Tibial nerve (tissue), 4 donors: ENCODE measurements around the gene RAI14. TPM values are rescaled to one million over a fixed set of nuclear protein-coding genes. Genes with fewer than 3 reads are reported as not detected.

Experiments
- DNase-seq, 2 donors: peaks; one replicate each; pipeline ENCODE4 v3.0.0-alpha.2; 2019; ENCODE audit warnings: low spot score in 2 of 2
- H3K27ac ChIP-seq, 4 donors: fragments of 200-600 bp; sonication (generic) in 3 of 4; one replicate each; pipeline ENCODE4 v1.5.1; 2017 to 2019; ENCODE audit warnings: mild to moderate bottlenecking in 1 of 4
- H3K27me3 ChIP-seq, 2 donors: fragments of 200-600 bp; sonication (generic) in 1 of 2; one replicate each; pipeline versions ENCODE4 v1.5.1 to v1.6.0; 2017 to 2019
- H3K36me3 ChIP-seq, 3 donors: fragments of 200-600 bp; sonication (generic); one replicate each; pipeline ENCODE4 v1.5.1; 2018 to 2019
- H3K4me1 ChIP-seq, 4 donors: fragments of 200-600 bp; sonication (generic) in 3 of 4; one replicate each; pipeline ENCODE4 v1.5.1; 2017 to 2019
- H3K4me3 ChIP-seq, 4 donors: fragments of 200-600 bp; sonication (generic) in 3 of 4; one replicate each; pipeline ENCODE4 v1.5.1; 2017 to 2019; ENCODE audit warnings: mild to moderate bottlenecking in 1 of 4, moderate library complexity in 1 of 4
- H3K9me3 ChIP-seq, 4 donors: fragments of 200-600 bp; sonication (generic) in 3 of 4; one replicate each; pipeline ENCODE4 v1.5.1; 2017 to 2019
- EP300 ChIP-seq, 2 donors: sonication (generic); formaldehyde crosslinking; IDR thresholded peaks; one replicate each; pipeline ENCODE4 v1.6.1; 2017; ENCODE audit warnings: antibody characterized with exemption in 2 of 2, mild to moderate bottlenecking in 1 of 2
- POLR2A ChIP-seq, 2 donors: fragments of 450-650 bp; IDR thresholded peaks; one replicate each; pipeline ENCODE4 v1.6.1; 2017; ENCODE audit warnings: antibody characterized with exemption in 2 of 2, mild to moderate bottlenecking in 2 of 2, moderate library complexity in 2 of 2
- WGBS, 2 donors: methylation state at CpG; one replicate each; pipeline ENCODE4 v1.1.5; 2018; 5-methylcytosine and 5-hydroxymethylcytosine counted together
- total RNA-seq, 4 donors: library from RNA; depleted of rRNA; stranded (reverse); fragments of >200 nt; gene quantifications; one replicate each; pipeline ENCODE4 v1.1.0, GENCODE V29; 2016
- TF ChIP-seq, protein P1 (sequence below), 5 experiments: fragments of 200-600 bp in 3 of 5; fragments of 450-650 bp in 2 of 5; sonication (generic) in 3 of 5; IDR thresholded peaks; one replicate each; pipeline ENCODE4 v1.5.1; 2016 to 2019; ENCODE audit warnings: antibody characterized with exemption in 5 of 5, mild to moderate bottlenecking in 3 of 5, moderate library complexity in 2 of 5

Gene RAI14
- total RNA-seq, 4 donors from 2014 or later: 42.8 to 72.2 (median 68.0) TPM

DNA sequence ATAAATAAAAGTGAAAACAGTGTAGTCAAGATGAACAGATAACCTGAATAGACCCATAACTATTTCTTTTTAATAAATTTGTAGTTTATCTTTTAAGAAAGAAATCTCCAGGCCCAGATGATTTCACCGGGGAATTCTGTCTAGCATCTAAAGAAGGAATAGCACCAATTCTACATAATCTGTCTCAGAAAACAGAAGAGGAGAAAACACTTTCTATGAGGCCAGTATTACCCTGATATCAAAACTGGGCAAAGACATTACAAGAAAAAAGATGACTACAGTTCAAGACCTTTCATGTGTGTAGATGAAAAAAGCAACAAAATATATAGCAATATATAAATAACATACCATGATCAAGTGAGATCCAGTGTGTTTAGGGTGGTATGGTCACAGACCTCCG is 214.3 kb downstream of the RAI14 start:
- no peak overlapping the region for H3K27ac ChIP-seq
- H3K9me3 ChIP-seq: no peaks in the 10 kb centered on the region
- no peak overlapping the region for H3K4me3 ChIP-seq
- no peaks in the 10 kb centered on the region for H3K27me3 ChIP-seq
- no peaks in the 10 kb centered on the region for H3K36me3 ChIP-seq
- H3K4me1 ChIP-seq: peaks cover 0 to 15% (median 0%) of the 10 kb centered on the region in 4 donors
- TF ChIP-seq EP300 (IDR thresholded peaks at IDR 0.05) (no peak), POLR2A (IDR thresholded peaks at IDR 0.05) (no peak)
- TF ChIP-seq, protein P1, sequence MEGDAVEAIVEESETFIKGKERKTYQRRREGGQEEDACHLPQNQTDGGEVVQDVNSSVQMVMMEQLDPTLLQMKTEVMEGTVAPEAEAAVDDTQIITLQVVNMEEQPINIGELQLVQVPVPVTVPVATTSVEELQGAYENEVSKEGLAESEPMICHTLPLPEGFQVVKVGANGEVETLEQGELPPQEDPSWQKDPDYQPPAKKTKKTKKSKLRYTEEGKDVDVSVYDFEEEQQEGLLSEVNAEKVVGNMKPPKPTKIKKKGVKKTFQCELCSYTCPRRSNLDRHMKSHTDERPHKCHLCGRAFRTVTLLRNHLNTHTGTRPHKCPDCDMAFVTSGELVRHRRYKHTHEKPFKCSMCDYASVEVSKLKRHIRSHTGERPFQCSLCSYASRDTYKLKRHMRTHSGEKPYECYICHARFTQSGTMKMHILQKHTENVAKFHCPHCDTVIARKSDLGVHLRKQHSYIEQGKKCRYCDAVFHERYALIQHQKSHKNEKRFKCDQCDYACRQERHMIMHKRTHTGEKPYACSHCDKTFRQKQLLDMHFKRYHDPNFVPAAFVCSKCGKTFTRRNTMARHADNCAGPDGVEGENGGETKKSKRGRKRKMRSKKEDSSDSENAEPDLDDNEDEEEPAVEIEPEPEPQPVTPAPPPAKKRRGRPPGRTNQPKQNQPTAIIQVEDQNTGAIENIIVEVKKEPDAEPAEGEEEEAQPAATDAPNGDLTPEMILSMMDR (IDR thresholded peaks at IDR 0.05): no peak
- no peak for DNase-seq
- WGBS, 2 donors: 96 to 97% methylated on average over 2 of the region's 2 CpGs

DNA sequence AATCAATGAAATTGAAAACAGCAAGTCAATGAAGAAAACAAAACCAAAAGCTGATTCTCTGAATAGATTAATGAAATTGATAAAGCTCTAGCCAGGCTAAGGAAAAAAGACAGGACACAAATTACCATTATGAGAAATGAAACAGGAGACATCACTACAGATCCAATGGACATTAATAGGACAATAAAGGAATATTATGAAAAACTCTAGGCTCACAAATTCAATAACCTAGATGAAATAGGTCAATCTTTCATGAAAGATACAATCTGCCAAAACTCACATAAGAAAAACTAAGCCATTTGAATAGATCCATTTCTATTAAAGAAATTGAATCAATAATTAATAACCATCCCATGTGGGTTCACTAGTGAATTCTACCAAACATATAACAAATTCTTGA is 220.1 kb downstream of the RAI14 start:
- no peak overlapping the region for H3K27ac ChIP-seq
- no peaks in the 10 kb centered on the region for H3K4me1 ChIP-seq
- H3K9me3 ChIP-seq: peaks cover 0 to 15% (median 0%) of the 10 kb centered on the region in 4 donors
- no peaks in the 10 kb centered on the region for H3K36me3 ChIP-seq
- H3K4me3 ChIP-seq: no peak overlapping the region
- DNase-seq: no peak
- H3K27me3 ChIP-seq: no peaks in the 10 kb centered on the region
- TF ChIP-seq POLR2A (IDR thresholded peaks at IDR 0.05) (no peak), EP300 (IDR thresholded peaks at IDR 0.05) (no peak)
- TF ChIP-seq, protein P1 (IDR thresholded peaks at IDR 0.05): no peak

DNA sequence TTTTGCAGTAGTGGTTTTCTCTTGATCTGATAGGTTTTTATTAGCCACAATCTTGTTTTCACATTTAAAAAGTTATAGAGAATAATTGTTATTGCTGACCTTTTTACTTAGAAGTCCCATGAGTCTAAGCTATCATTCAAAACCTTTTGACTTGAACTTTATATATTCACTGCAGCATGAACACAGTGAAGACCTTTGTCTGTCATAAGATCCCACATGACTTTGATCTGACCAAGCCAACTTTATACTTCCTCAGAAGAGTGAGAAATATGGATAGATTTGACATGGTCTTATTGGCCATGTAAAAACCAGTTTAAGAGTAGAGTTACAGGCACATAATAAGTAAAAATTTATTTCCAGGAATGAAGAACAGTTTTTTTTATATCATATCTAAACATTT is 225.1 kb downstream of the RAI14 start:
- TF ChIP-seq, protein P1 (IDR thresholded peaks at IDR 0.05): no peak
- TF ChIP-seq EP300 (IDR thresholded peaks at IDR 0.05) (no peak), POLR2A (IDR thresholded peaks at IDR 0.05) (no peak)
- Histone ChIP-seq H3K4me3 (no peak overlapping the region), H3K36me3 (no peaks in the 10 kb centered on the region), H3K27ac (no peak overlapping the region), H3K4me1 (no peaks in the 10 kb centered on the region), H3K27me3 (no peaks in the 10 kb centered on the region), H3K9me3 (peaks cover 0 to 10% (median 0%) of the 10 kb centered on the region in 4 donors)
- DNase-seq: no peak

Other genes starting within 250 kb of the RAI14 start
- gene TTC23L, start 182.8 kb downstream of the RAI14 start, total RNA-seq: 1 to 10 TPM in 3 of 4 donors, under 1 TPM in 1; 0.39 to 5.4 (median 2.7) TPM